T-helper 17 cell (primary cell): Measurements from ENCODE around the gene PKM. TPM values are rescaled to one million over a fixed set of nuclear protein-coding genes. Genes with fewer than 3 reads are reported as not detected.

Experiments used
- ATAC-seq: fragments of 150-1000 bp; cut with Tn5 transposase; 2 replicates; pipeline ENCODE4 v1.10.0; 2021; ENCODE audit warnings: mild to moderate bottlenecking, moderate library complexity
- DNase-seq, 3 donors: peaks; one replicate each; pipeline versions ENCODE4 v3.0.0 to v3.0.0-alpha.2; 2020 to 2021
- H3K9me3 ChIP-seq: one replicate; pipeline ENCODE4 v1.7.0; 2013; ENCODE audit warnings: low read length, mild to moderate bottlenecking; ENCODE audit not compliant: control insufficient read depth, poor library complexity, severe bottlenecking
- H3K27ac Mint-ChIP-seq: one replicate; pipeline ENCODE4 v1.8.0; 2022; ENCODE audit warnings: mild to moderate bottlenecking, moderate library complexity, mixed read lengths
- H3K27me3 Mint-ChIP-seq: one replicate; pipeline ENCODE4 v1.8.0; 2022; ENCODE audit warnings: mixed read lengths
- H3K36me3 Mint-ChIP-seq: one replicate; pipeline ENCODE4 v1.8.0; 2022; ENCODE audit warnings: low read depth, mixed read lengths
- H3K4me1 Mint-ChIP-seq: one replicate; pipeline ENCODE4 v1.8.0; 2022; ENCODE audit warnings: mild to moderate bottlenecking, mixed read lengths
- H3K4me3 Mint-ChIP-seq: one replicate; pipeline ENCODE4 v1.8.0; 2022; ENCODE audit warnings: mild to moderate bottlenecking, moderate library complexity, mixed read lengths
- total RNA-seq, 4 donors: library from RNA in 2 of 4; stranded (reverse) in 2 of 4; gene quantifications; one replicate each; pipeline ENCODE4 v1.2.3 and lab custom pipeline; 2022 to 2026

The PKM gene
- total RNA-seq, 2 donors from 2014 or later: 343 to 428 TPM

DNA sequence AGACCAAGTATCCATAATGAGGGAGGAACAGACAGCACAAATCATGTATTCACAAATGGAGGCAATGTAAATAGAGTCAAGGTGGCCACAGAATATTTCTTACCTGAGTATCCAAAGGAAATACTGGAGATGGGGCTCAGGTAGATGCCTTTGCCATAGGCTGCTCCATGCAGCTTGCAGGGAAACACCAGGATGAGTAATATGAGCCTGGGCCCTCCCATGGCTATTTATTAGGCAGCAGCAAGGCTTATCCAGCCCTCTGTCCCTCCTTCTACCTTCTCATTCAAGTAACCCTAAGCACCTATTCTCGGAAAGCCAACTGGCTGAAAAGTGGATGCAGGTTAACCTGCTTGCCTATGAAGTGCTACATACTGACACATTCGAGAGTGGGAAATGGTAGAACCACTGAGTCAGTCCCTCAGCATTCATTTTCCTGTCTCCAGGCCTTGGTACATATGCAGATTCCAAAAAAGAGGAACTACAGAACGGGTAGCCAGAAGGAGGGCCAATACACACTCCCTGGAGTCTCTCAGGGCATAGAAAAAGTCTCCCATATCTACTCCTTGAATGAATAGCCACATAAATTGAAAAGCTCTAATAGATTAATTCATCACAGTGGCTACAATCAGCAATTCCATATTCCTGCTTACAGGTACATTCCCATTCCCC, 18.3 kb upstream of the PKM start:
- peaks cover 21% of the 10 kb centered on the region for H3K4me1 Mint-ChIP-seq
- no peak overlapping the region for H3K4me3 Mint-ChIP-seq
- ATAC-seq: no peak
- no peak overlapping the region for H3K27ac Mint-ChIP-seq
- DNase-seq: no peak
- H3K9me3 ChIP-seq: no peaks in the 10 kb centered on the region
- peaks cover 17% of the 10 kb centered on the region for H3K36me3 Mint-ChIP-seq
- no peaks in the 10 kb centered on the region for H3K27me3 Mint-ChIP-seq

DNA sequence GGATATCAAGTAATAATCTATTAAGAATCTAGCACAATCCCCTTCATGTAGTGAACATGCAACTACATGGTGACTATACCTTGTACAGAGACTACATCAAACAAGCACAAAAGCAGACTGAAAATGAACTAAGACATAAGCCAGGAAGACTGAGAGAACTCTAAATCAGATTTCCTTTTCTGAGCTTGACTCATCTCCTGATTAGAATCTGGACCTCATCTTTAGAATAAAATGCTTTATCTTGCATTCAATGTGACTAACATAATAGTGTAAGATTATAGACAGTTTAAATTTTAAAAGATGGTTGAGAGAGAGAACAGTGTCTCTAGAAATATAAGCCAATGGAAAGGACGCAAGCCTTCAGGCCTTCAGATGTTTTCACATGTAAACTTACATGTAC, 17.5 kb upstream of the PKM start:
- Mint-ChIP-seq H3K4me1 (peaks cover 22% of the 10 kb centered on the region), H3K27ac (peak overlapping the region; percentile 67), H3K4me3 (no peak overlapping the region), H3K27me3 (no peaks in the 10 kb centered on the region), H3K36me3 (peaks cover 18% of the 10 kb centered on the region)
- ATAC-seq: no peak
- DNase-seq: no peak
- H3K9me3 ChIP-seq: no peaks in the 10 kb centered on the region

DNA sequence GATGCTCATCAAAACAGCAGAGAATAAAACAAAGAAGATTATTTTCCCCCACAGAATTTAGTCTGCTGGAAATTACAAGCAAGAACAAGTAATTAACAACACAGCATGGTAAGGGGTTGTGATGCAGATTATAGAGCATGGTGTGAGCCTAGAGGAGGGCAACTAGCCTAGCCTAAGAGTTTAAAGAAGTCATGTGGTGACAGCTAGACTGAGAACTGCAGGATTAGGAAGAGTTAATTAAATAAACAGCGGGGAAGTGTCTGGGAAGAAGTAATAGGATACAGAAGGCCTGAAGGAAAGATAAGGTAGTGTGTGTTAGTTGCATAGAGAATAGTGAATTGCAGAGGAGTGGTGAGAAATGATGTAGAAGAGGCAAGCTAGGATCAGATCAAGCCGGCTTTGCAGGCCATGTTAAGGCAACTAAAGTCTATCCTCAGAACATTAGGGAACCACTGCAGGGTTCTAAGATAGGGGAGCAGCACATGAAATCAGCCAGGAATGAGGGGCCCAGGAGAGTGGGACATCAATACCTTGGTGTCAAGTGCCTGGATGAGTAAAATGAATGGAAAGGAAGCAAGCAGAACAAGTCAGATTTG, 11.9 kb upstream of the PKM start:
- Mint-ChIP-seq H3K27ac (peak overlapping the region; percentile 67), H3K36me3 (peaks cover 14% of the 10 kb centered on the region), H3K27me3 (no peaks in the 10 kb centered on the region), H3K4me1 (peaks cover 7% of the 10 kb centered on the region), H3K4me3 (no peak overlapping the region)
- ATAC-seq (no peak), DNase-seq (no peak)
- H3K9me3 ChIP-seq: no peaks in the 10 kb centered on the region

DNA sequence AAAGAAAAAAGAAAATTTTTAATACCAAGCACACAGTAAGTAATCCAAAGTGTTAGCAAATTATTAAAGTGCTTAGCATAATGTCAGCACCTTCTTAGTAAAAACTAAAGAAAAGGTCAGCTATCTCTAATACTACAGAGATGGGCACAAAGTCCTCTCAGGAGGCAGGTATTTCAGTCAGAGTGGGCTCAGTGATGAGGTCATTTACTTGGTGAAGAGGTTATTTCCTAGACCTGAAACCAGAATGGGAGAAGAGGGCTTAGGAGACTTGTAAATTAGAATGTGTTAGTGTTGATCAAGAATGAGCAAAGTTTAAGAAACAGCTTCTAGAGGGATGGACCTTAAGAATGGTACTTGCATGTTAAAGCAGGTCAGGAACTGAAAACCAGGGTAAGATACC, 8.7 kb upstream of the PKM start:
- H3K27ac Mint-ChIP-seq: no peak overlapping the region
- no peaks in the 10 kb centered on the region for H3K27me3 Mint-ChIP-seq
- H3K4me1 Mint-ChIP-seq: peaks cover 19% of the 10 kb centered on the region
- H3K36me3 Mint-ChIP-seq: peaks cover 14% of the 10 kb centered on the region
- no peak overlapping the region for H3K4me3 Mint-ChIP-seq
- DNase-seq (no peak), ATAC-seq (no peak)
- H3K9me3 ChIP-seq: no peaks in the 10 kb centered on the region

DNA sequence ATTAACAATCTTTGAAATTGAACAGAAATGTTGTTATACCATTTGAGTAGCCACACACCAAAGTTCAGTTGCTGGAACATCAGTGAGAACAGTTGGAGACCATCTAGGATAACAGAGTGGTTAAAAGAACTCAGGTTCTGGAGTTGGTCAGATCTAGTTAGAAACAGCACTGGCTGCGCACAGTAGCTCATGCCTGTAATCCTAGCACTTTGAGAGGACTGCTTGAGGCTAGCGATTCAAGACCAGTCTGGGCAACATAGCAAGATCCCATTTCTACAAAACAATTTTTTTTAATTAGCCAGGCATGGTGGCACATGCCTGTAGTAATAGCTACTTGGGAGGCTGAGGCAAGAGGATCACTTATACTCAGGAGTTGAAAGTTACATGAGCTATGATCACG, 7.6 kb upstream of the PKM start:
- Mint-ChIP-seq H3K4me3 (no peak overlapping the region), H3K4me1 (peaks cover 17% of the 10 kb centered on the region), H3K27me3 (no peaks in the 10 kb centered on the region), H3K36me3 (peaks cover 10% of the 10 kb centered on the region), H3K27ac (no peak overlapping the region)
- ATAC-seq (no peak), DNase-seq (no peak)
- H3K9me3 ChIP-seq: no peaks in the 10 kb centered on the region

DNA sequence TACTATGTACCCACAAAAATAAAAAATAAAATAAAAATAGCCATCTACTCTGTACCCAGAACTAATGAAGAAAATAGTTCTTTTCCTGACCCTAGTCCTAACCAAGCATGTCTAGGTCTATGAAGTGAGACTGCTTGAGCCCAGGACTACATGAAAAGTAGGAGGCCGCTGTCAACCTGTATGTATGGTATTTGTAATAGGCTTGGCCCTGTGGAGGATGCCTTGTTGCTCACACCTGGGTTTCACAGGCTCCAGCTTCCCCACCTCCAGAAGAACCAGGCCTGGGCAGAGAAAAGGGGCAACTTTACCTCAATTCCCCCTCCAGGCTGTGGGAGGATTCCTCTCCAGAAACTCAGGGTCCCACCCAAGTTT, 6.8 kb upstream of the PKM start:
- H3K9me3 ChIP-seq: no peaks in the 10 kb centered on the region
- Mint-ChIP-seq H3K27me3 (no peaks in the 10 kb centered on the region), H3K36me3 (peaks cover 7% of the 10 kb centered on the region), H3K4me1 (peaks cover 16% of the 10 kb centered on the region), H3K4me3 (no peak overlapping the region), H3K27ac (peak overlapping the region; percentile 77)
- DNase-seq (no peak), ATAC-seq (no peak)

DNA sequence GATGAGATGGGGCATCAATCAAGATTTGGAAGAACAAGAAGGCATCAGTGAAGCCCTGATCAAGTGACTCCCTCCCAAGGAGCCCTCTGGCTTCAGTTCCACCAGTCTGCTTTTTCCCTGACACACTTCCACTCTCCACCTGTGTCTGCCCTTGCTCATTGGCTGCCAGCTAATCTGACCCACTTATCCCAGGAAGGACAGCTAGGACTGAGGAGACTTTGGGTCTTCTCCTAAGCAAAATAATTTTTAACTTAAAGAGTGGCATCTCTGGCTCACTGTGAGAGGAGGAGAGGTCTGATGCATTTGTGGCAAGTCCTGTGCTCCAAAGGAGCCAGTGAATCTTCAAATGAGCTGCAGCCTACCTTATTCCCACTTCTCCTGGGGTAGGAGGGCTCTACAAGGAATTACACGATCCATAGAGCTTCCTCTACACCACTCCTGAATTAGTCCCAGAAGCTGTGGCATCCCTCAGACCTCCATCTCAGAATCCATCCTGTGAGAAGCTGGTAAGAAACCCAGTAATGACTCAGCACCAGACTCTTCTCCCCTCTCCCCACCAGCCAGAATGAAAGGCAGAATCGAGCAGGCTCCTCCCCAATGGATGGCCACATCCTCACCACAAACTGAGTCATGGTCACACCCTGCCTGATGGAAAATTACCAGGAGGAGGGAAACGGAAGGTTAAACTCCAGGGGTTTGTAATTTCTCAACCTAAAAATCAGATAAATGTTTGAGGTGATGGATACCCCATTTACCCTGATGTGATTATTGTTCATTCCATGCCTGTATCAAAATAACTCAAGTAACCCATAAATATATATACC, 6.3 kb upstream of the PKM start:
- peak; percentile 69 for ATAC-seq
- Mint-ChIP-seq H3K4me1 (peaks cover 20% of the 10 kb centered on the region), H3K4me3 (peak overlapping the region; percentile 15)

DNA sequence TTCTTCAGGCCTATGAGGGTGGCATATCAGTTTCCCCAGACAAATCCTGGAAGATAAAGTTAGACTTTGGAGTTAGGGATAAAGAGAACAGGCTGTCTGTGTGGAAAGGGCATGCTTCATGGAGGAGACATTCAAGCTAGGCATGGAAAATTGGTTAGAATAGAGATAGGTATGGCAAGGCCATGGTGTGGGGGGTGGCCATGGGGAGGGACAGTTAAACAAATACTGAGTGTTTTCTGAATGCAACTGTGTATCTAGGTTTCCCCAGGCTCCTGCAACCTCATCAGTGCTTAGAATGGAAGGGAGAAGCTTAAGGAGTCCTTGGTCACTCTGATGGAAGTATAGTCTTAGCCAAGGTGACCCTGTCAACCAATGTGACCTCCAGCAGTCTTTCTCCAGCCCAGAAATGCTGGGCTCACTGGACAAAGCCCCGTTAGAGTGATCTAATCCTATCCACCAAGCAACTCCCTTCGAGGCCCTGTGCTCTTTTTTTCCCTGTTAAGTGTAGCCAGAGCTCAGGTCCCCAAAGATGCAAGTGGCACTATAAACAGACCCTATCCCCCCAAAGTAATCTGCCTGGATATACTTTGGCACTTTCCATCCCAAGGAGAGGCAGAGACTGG, 5.5 kb upstream of the PKM start:
- Mint-ChIP-seq H3K4me3 (no peak overlapping the region), H3K36me3 (peaks cover 3% of the 10 kb centered on the region), H3K27ac (peak overlapping the region; percentile 77), H3K27me3 (no peaks in the 10 kb centered on the region), H3K4me1 (peaks cover 23% of the 10 kb centered on the region)
- DNase-seq: no peak
- H3K9me3 ChIP-seq: no peaks in the 10 kb centered on the region
- no peak for ATAC-seq

More for the DNA sequence above, 6.3 kb upstream of the PKM start:
- DNase-seq: peak in 1 of 3 donors; percentile 35
- H3K27ac Mint-ChIP-seq: peak overlapping the region; percentile 77
- H3K9me3 ChIP-seq: no peaks in the 10 kb centered on the region
- peaks cover 4% of the 10 kb centered on the region for H3K36me3 Mint-ChIP-seq
- no peaks in the 10 kb centered on the region for H3K27me3 Mint-ChIP-seq

DNA sequence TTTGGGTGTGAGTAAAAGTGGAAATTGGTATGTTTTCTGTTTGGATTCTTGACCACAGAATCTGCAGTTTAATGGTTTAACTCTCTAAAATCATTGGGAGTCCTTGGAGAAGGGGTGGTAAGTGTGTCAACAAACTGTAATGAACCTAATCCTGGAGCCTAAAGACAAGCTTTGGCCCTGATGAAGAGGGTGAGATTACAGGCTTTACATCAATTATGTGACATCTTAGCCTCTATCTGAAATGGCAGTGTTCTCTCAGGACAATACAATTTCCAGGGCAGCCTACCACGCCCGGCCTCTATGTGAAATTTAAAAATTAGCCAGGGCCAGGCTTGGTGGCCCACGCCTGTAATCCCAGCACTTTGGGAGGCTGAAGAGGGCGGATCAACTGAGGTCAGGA, 4.3 kb upstream of the PKM start:
- Mint-ChIP-seq H3K4me3 (no peak overlapping the region), H3K36me3 (peaks cover 3% of the 10 kb centered on the region), H3K4me1 (peaks cover 27% of the 10 kb centered on the region), H3K27ac (no peak overlapping the region), H3K27me3 (no peaks in the 10 kb centered on the region)
- no peak for ATAC-seq
- no peaks in the 10 kb centered on the region for H3K9me3 ChIP-seq
- no peak for DNase-seq

DNA sequence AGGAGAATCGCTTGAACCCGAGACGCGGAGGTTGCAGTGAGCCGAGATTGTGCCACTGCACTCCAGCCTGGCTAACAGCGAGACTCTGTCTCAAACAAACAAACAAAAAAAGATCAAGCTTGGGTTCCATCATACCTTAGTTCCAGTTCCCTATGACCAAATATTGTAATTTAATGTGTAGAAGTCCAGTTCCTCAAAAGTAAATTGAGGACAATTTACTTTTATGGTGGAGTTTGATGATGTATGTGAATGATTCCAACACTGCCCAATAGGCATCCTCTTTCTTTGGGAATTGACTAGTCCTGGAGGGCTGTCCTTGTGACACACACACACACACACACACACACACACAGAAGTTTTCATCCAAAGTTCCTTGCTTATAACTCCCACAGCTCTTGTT, 2.8 kb upstream of the PKM start:
- Mint-ChIP-seq H3K27ac (peak overlapping the region; percentile 63), H3K27me3 (no peaks in the 10 kb centered on the region), H3K4me3 (peak overlapping the region; percentile 15), H3K36me3 (peaks cover 3% of the 10 kb centered on the region), H3K4me1 (peaks cover 34% of the 10 kb centered on the region)
- H3K9me3 ChIP-seq: no peaks in the 10 kb centered on the region
- DNase-seq (no peak), ATAC-seq (no peak)

DNA sequence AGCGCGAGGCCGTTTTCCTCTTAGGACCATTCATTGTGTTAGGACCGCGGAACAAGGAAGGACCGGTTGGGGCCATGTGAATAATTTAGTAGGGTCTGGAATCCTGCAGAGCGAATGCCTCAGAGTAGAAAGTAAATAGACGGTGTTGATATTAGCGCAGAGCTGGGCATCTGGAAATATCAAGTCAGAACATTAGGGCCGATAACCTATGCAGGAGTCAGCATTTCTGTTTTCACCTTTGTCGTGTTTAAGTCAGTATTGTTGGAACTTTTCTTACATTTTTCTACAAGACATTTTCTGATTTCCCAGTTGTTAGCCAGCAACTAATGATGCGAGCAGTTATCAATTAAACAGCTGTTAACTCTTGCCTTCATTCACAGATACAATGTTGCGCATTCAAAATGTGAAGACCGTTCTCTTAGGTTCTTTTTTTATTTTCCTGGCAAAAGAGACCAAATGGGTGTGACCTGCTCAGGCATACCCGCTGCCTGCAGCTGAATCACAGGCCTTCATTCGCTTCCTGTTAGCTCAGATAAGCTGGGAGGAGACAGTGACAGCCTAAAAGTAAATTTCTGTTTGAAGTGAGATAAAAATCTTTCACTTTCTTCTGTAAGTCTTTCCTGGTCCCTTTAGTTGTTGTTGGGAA, 966 bp upstream of the PKM start:
- DNase-seq: peak in 2 of 3 donors; percentile 23 to 48
- Mint-ChIP-seq H3K4me1 (peaks cover 42% of the 10 kb centered on the region), H3K4me3 (peak overlapping the region; percentile 99), H3K27me3 (no peaks in the 10 kb centered on the region), H3K27ac (peak overlapping the region; percentile 100), H3K36me3 (peaks cover 3% of the 10 kb centered on the region)
- ATAC-seq: peak; percentile 40
- no peaks in the 10 kb centered on the region for H3K9me3 ChIP-seq

DNA sequence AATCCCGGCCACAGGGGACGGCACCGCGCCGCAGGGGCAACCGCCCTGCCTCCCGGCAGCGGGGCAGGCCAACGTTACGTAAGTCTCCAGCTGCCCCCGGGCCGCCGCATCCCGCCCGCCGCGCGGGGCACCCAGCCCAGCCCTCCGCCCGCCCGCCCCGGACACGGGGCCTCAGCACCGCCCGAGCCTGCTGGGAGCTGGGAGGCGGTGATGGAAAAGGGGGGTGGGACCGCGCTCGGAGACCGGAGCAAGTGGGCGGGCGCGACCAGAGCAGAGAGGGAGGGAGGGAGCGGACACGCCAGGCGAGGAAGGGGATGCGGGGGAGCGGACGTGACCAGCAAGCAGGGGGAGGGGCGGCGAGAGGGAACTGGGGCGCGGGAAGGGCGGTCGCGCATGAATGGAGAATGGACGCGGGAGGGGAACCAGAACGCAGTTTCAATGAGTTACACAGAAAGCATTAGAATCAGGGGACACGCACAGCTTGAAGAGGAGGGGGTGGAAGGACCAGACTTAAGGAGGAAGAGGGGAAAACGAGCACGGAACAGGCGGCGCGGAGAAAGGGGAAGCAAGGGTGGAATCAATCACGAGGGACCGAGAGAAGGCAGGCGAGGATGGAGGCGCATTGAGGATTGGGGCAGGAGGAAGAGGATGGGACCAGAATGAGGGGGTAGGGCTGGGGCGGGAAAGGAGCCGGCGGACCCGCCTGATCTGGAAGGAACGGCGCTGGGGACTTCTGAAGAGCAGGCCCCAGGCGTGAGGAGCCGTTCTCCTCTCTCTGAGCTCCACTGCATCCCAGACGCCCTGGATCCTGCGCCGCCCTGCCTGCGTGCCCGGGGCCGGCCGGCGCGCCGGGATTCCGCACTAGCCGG, 559 bp downstream of the PKM start:
- H3K4me1 Mint-ChIP-seq: peaks cover 47% of the 10 kb centered on the region
- DNase-seq (peak; percentile 14 to 59 (median 58)), ATAC-seq (no peak)
- H3K9me3 ChIP-seq: no peaks in the 10 kb centered on the region
- H3K36me3 Mint-ChIP-seq: peaks cover 3% of the 10 kb centered on the region
- H3K27ac Mint-ChIP-seq: peak overlapping the region; percentile 100
- H3K27me3 Mint-ChIP-seq: no peaks in the 10 kb centered on the region
- peak overlapping the region; percentile 99 for H3K4me3 Mint-ChIP-seq
